PC-9 (cell line): ENCODE results near the gene TENT5C.

ENCODE experiments used
- EZH2 ChIP-seq: fragments of 200-600 bp; sonication (generic); IDR thresholded peaks from 2 replicates; pipeline ENCODE4 v1.8.0; 2017; ENCODE audit warnings: antibody characterized with exemption, low read depth
- TF ChIP-seq, protein P1 (sequence below): fragments of 200-600 bp; sonication (generic); conservative IDR thresholded peaks from 2 replicates; pipeline ENCODE4 v1.6.1; 2017; ENCODE audit warnings: mixed run types, antibody characterized with exemption, mild to moderate bottlenecking, moderate library complexity

DNA sequence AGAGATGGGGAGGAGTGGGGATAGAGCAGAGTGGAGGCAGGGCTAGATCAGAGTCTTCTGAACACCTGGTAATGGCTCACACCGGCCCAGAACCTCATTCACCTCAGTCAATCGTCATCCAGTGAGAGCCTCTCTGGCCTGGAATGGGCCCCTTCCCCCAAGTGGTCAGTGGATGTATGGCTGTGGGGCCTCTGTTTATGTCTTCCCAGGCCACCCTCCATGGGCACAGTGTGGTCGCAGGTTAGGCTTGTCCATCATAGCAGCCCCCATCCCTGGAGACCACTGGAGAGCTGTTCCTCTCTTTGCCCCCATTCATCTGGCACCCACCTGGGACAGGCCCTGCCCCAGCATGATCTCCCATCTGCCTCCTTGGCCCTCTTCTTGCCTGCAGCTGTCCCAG lies 29.6 kb upstream of the TENT5C start:
- TF ChIP-seq, protein P1, sequence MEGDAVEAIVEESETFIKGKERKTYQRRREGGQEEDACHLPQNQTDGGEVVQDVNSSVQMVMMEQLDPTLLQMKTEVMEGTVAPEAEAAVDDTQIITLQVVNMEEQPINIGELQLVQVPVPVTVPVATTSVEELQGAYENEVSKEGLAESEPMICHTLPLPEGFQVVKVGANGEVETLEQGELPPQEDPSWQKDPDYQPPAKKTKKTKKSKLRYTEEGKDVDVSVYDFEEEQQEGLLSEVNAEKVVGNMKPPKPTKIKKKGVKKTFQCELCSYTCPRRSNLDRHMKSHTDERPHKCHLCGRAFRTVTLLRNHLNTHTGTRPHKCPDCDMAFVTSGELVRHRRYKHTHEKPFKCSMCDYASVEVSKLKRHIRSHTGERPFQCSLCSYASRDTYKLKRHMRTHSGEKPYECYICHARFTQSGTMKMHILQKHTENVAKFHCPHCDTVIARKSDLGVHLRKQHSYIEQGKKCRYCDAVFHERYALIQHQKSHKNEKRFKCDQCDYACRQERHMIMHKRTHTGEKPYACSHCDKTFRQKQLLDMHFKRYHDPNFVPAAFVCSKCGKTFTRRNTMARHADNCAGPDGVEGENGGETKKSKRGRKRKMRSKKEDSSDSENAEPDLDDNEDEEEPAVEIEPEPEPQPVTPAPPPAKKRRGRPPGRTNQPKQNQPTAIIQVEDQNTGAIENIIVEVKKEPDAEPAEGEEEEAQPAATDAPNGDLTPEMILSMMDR: no peak
- TF ChIP-seq EZH2: no peak
